Astrocyte (in vitro differentiated cells and primary cell): ENCODE data around the gene MAP1A. TPM values are rescaled to one million over a fixed set of nuclear protein-coding genes. Genes with fewer than 3 reads are reported as not detected.

Experiments used
- DNase-seq: peaks from one replicate; pipeline ENCODE4 v3.0.0-alpha.2; 2010; ENCODE audit warnings: low read depth
- FAIRE-seq: peaks from 2 replicates; lab custom pipeline; 2011; peaks lifted over from hg19 to GRCh38; lab: Jason Lieb, UNC
- H2AFZ ChIP-seq: 2 replicates; pipeline ENCODE4 v1.6.0; 2012; ENCODE audit warnings: low read depth, low read length, inconsistent platforms
- H3K27ac ChIP-seq: 2 replicates; pipeline ENCODE4 v1.5.1; 2011; ENCODE audit warnings: low read depth, low read length, inconsistent platforms
- H3K27me3 ChIP-seq: 2 replicates; pipeline ENCODE4 v1.6.0; 2011; ENCODE audit warnings: low read length, inconsistent platforms; ENCODE audit not compliant: insufficient read depth
- H3K36me3 ChIP-seq: 2 replicates; pipeline ENCODE4 v1.5.1; 2011; ENCODE audit warnings: low read length, inconsistent platforms; ENCODE audit not compliant: insufficient read depth
- H3K4me1 ChIP-seq: 2 replicates; pipeline ENCODE4 v1.5.1; 2011; ENCODE audit warnings: low read length, inconsistent platforms; ENCODE audit not compliant: insufficient read depth
- H3K4me2 ChIP-seq: 2 replicates; pipeline ENCODE4 v1.6.0; 2012; ENCODE audit warnings: low read length, inconsistent platforms
- H3K4me3 ChIP-seq: 2 replicates; pipeline ENCODE4 v1.5.1; 2011; ENCODE audit warnings: low read depth, mild to moderate bottlenecking, low read length, inconsistent platforms; ENCODE audit not compliant: insufficient read depth
- H3K79me2 ChIP-seq: 2 replicates; pipeline ENCODE4 v1.6.0; 2012; ENCODE audit warnings: mild to moderate bottlenecking, low read length, inconsistent platforms; ENCODE audit not compliant: insufficient read depth
- H3K9ac ChIP-seq: 2 replicates; pipeline ENCODE4 v1.6.0; 2012; ENCODE audit warnings: mild to moderate bottlenecking, low read length, inconsistent platforms
- H3K9me3 ChIP-seq: 2 replicates; pipeline ENCODE4 v1.5.1; 2012; ENCODE audit warnings: low read depth, mild to moderate bottlenecking, low read length, inconsistent platforms; ENCODE audit not compliant: insufficient read depth
- H4K20me1 ChIP-seq: 2 replicates; pipeline ENCODE4 v1.6.0; 2012; ENCODE audit warnings: low read length, inconsistent platforms; ENCODE audit not compliant: insufficient read depth
- H3K27ac Mint-ChIP-seq: one replicate; pipeline ENCODE4 v1.8.0; 2021; ENCODE audit warnings: mild to moderate bottlenecking, mixed read lengths; ENCODE audit not compliant: unreplicated experiment
- H3K27me3 Mint-ChIP-seq: one replicate; pipeline ENCODE4 v1.8.0; 2021; ENCODE audit warnings: low read depth, mixed read lengths; ENCODE audit not compliant: unreplicated experiment
- H3K36me3 Mint-ChIP-seq: one replicate; pipeline ENCODE4 v1.8.0; 2021; ENCODE audit warnings: low read depth, mixed read lengths; ENCODE audit not compliant: unreplicated experiment
- H3K4me1 Mint-ChIP-seq: one replicate; pipeline ENCODE4 v1.8.0; 2021; ENCODE audit warnings: low read depth, mixed read lengths; ENCODE audit not compliant: unreplicated experiment
- H3K4me3 Mint-ChIP-seq: one replicate; pipeline ENCODE4 v1.8.0; 2021; ENCODE audit warnings: mild to moderate bottlenecking, moderate library complexity, mixed read lengths; ENCODE audit not compliant: unreplicated experiment
- H3K9me3 Mint-ChIP-seq: one replicate; pipeline ENCODE4 v1.8.0; 2021; ENCODE audit warnings: mild to moderate bottlenecking, mixed read lengths; ENCODE audit not compliant: unreplicated experiment
- EZH2 ChIP-seq: IDR thresholded peaks from 2 replicates; pipeline ENCODE4 v1.6.1; 2012; ENCODE audit warnings: mild to moderate bottlenecking, low read length, inconsistent platforms; ENCODE audit not compliant: insufficient read depth
- total RNA-seq: library from RNA; stranded (reverse); gene quantifications from 2 replicates; pipeline ENCODE4 v1.2.1, GENCODE V29; 2021
- TF ChIP-seq, protein P1 (sequence below): IDR thresholded peaks from 2 replicates; pipeline ENCODE4 v1.5.1; 2011; ENCODE audit warnings: low read depth, mild to moderate bottlenecking, inconsistent platforms, low read length, moderate library complexity; ENCODE audit not compliant: insufficient read depth

Gene MAP1A
- total RNA-seq, 1 donor from 2014 or later, result 142 TPM

DNA sequence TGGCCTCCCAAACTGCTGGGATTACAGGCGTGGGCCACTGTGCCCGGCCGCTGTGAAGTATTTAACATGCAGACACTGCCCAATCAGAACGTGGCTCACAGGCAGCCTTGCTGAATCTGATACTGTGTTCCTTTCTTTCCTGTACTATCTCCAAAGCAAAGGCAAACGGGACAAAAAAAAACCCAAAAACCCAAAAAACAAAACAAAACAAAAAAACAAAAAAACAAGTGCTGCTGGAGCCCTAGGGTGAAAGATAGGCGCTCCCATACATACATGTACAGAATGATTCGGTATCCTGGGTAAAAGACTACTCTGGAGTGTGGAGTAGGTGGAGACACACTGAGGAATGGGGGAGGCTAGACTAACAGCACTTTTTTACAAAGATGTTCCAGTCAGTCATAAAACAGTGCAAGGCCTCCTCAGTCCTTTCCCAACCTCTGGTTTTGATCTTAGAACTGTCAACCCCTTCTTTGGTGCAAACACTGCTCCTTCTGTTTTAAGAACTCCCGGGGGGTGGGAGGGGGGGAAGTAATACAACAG lies 7.7 kb upstream of the MAP1A start:
- Mint-ChIP-seq H3K27ac (peak overlapping the region; percentile 86), H3K4me3 (peak overlapping the region; percentile 87), H3K9me3 (no peaks in the 10 kb centered on the region), H3K36me3 (peaks cover 3% of the 10 kb centered on the region), H3K4me1 (peaks cover 47% of the 10 kb centered on the region), H3K27me3 (peaks cover 6% of the 10 kb centered on the region)
- Histone ChIP-seq H3K36me3 (no peaks in the 10 kb centered on the region), H3K4me1 (peaks cover 26% of the 10 kb centered on the region), H2AFZ (peak overlapping the region; percentile 19), H4K20me1 (no peaks in the 10 kb centered on the region), H3K4me2 (peak overlapping the region; percentile 97), H3K27me3 (no peaks in the 10 kb centered on the region), H3K9me3 (no peaks in the 10 kb centered on the region), H3K79me2 (no peaks in the 10 kb centered on the region), H3K27ac (no peak overlapping the region), H3K9ac (peak overlapping the region; percentile 49), H3K4me3 (peak overlapping the region; percentile 71)
- TF ChIP-seq EZH2, result no peak
- TF ChIP-seq, protein P1, sequence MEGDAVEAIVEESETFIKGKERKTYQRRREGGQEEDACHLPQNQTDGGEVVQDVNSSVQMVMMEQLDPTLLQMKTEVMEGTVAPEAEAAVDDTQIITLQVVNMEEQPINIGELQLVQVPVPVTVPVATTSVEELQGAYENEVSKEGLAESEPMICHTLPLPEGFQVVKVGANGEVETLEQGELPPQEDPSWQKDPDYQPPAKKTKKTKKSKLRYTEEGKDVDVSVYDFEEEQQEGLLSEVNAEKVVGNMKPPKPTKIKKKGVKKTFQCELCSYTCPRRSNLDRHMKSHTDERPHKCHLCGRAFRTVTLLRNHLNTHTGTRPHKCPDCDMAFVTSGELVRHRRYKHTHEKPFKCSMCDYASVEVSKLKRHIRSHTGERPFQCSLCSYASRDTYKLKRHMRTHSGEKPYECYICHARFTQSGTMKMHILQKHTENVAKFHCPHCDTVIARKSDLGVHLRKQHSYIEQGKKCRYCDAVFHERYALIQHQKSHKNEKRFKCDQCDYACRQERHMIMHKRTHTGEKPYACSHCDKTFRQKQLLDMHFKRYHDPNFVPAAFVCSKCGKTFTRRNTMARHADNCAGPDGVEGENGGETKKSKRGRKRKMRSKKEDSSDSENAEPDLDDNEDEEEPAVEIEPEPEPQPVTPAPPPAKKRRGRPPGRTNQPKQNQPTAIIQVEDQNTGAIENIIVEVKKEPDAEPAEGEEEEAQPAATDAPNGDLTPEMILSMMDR, result no peak
- no peak for DNase-seq
- FAIRE-seq, result no peak

DNA sequence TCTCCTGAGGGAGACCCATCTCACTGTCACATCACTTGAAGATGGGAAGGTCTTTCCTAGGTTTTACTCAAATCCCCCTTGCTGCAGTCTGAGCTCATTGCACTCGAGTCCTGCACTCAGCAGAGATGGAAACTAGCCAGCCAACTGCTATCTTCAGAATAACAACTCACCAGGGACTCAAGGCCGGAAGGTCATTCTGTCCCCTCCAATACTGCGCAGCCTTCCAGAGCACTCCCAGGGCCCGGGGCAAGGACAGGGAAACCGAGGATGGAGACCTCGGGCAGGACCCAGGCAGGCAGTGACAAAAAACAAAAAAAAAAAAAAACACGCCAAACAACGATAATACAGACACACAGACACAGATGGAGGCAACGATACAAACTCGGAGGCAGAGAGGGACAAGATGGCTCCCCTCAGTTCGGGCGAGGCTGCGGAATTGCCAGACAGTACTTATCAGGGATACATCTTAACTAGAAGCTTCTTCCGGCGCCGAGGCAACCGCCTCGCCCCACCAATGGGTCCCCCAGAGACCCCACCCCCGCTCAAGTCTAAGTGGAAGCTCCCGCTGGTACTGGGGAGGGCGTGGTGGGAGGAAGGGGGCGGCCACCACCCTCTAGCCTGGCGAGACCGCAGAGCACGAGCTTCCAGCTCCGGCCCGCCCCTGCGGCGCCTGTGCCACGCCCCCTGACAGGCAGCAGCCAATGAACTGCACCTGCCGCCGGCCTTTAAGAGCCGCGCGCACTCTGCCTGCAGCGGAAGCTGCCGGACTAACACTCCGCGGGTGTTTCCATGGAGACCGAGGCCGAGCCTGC lies 7.0 kb upstream of the MAP1A start:
- H3K9me3 Mint-ChIP-seq, result no peaks in the 10 kb centered on the region
- peaks cover 42% of the 10 kb centered on the region for H3K4me1 Mint-ChIP-seq
- H3K36me3 ChIP-seq, result no peaks in the 10 kb centered on the region
- peaks cover 3% of the 10 kb centered on the region for H3K36me3 Mint-ChIP-seq
- H3K9me3 ChIP-seq, result no peaks in the 10 kb centered on the region
- peak; percentile 96 for DNase-seq
- peak overlapping the region; percentile 71 for H3K27ac ChIP-seq
- peak overlapping the region; percentile 87 for H3K4me3 Mint-ChIP-seq
- H3K27me3 Mint-ChIP-seq, result peaks cover 6% of the 10 kb centered on the region
- H3K4me2 ChIP-seq, result peak overlapping the region; percentile 97
- peak overlapping the region; percentile 83 for H2AFZ ChIP-seq
- TF ChIP-seq, protein P1, result no peak
- no peak for TF ChIP-seq EZH2
- peak overlapping the region; percentile 82 for H3K9ac ChIP-seq
- peaks cover 26% of the 10 kb centered on the region for H3K4me1 ChIP-seq
- no peaks in the 10 kb centered on the region for H3K79me2 ChIP-seq
- H4K20me1 ChIP-seq, result no peaks in the 10 kb centered on the region
- no peak for FAIRE-seq
- no peaks in the 10 kb centered on the region for H3K27me3 ChIP-seq
- peak overlapping the region; percentile 86 for H3K27ac Mint-ChIP-seq
- peak overlapping the region; percentile 71 for H3K4me3 ChIP-seq
